Testis (tissue), 2 donors: ENCODE data around the gene C9orf152.

Experiments used
- CTCF ChIP-seq, 3 experiments: fragments of 450-650 bp in 2 of 3; fragments of 200-600 bp in 1 of 3; sonication (generic) in 1 of 3; IDR thresholded peaks; one replicate each; pipeline ENCODE4 v1.5.1; 2016 to 2019; ENCODE audit warnings: antibody characterized with exemption in 3 of 3, mild to moderate bottlenecking in 2 of 3, moderate library complexity in 1 of 3
- POLR2A ChIP-seq: fragments of 450-650 bp; IDR thresholded peaks from one replicate; pipeline ENCODE4 v1.6.1; 2017; ENCODE audit warnings: antibody characterized with exemption, mild to moderate bottlenecking, moderate library complexity

- TF ChIP-seq CTCF (IDR thresholded peaks at IDR 0.05) (no peak), POLR2A (no peak)
Observed at GRCh38 chr9:110254500-110254899, 46.5 kb upstream of the C9orf152 start.
